Measurements from ENCODE around the gene TOX2. TPM values are rescaled to one million over a fixed set of nuclear protein-coding genes. Genes with fewer than 3 reads are reported as not detected.
A peak's percentile ranks its signal among the peaks of the same experiment; 100 is the strongest.

Gene TOX2
- total RNA-seq, 1 experiment from 2014 or later = 117 TPM

DNA sequence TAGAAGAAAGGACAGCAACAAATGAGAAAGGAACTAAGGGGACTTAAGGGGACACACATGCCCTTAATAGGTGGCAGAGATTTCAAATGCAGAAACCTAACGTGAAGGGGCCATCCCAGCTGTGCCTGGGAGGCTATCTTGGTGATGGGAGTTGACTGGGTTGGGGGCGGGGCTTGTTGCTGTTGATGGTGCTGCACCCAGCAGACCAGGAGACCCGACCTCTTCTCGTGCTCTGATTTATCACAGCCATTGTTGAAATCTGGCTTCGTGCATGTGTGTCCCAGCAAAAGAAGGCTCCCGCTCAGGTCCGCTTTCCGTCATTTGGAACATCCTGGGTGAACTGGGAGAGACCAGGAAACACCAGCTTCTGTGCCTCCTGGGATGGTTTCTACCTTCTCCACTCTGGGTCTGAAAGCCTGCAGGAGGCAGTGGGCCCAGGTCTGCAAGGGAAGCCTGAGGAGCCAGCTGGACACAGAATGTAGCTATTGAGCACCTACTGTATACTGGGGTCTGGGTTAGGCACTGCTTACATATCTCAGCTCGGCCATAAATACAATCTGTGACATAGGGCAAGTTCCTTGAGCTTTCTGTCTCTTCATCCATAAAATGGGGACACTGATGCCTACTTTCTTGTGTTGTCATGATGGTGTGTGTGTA is 32.1 kb downstream of the TOX2 start:
- Histone ChIP-seq H3K27ac (ENCODE audit: low read depth, low read length, poor library complexity, severe bottlenecking) (no peak overlapping the region), H3K4me1 (ENCODE audit: insufficient read depth, low read length, poor library complexity, severe bottlenecking) (peaks cover 73% of the 10 kb centered on the region), H3K36me3 (ENCODE audit: insufficient read depth, low read length, poor library complexity, severe bottlenecking) (no peaks in the 10 kb centered on the region), H3K27me3 (replicated peaks; ENCODE audit: insufficient read depth, low read depth, low read length, poor library complexity) (no peaks in the 10 kb centered on the region), H3K4me3 (ENCODE audit: low read depth, low read length, poor library complexity, severe bottlenecking) (no peak overlapping the region), H3K9me3 (ENCODE audit: low read depth, low read length, poor library complexity, severe bottlenecking) (no peaks in the 10 kb centered on the region)
- DNase-seq (ENCODE audit: low spot score) = no peak
- intact Hi-C loops (cut with micrococcal nuclease; ENCODE audit: unreplicated experiment) = no loop called here
- ChIA-PET CTCF (no interaction called here), POLR2A (ENCODE audit: low non-redundant PET) (interaction anchor here (0.6 kb wide), 1 partner anchor 15 kb away, joined by 3 read pairs; no protein-coding TSS in a partner anchor)
- TF ChIP-seq, protein P1, sequence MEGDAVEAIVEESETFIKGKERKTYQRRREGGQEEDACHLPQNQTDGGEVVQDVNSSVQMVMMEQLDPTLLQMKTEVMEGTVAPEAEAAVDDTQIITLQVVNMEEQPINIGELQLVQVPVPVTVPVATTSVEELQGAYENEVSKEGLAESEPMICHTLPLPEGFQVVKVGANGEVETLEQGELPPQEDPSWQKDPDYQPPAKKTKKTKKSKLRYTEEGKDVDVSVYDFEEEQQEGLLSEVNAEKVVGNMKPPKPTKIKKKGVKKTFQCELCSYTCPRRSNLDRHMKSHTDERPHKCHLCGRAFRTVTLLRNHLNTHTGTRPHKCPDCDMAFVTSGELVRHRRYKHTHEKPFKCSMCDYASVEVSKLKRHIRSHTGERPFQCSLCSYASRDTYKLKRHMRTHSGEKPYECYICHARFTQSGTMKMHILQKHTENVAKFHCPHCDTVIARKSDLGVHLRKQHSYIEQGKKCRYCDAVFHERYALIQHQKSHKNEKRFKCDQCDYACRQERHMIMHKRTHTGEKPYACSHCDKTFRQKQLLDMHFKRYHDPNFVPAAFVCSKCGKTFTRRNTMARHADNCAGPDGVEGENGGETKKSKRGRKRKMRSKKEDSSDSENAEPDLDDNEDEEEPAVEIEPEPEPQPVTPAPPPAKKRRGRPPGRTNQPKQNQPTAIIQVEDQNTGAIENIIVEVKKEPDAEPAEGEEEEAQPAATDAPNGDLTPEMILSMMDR (conservative IDR thresholded peaks at IDR 0.05; ENCODE audit: low read depth, low read length) = no peak
- no peak for TF ChIP-seq EZH2 (IDR thresholded peaks at IDR 0.05; ENCODE audit: borderline replicate concordance, low read depth, low read length, poor library complexity, severe bottlenecking)
- BruUV-seq (replicated peaks) = no TSS peak

DNA sequence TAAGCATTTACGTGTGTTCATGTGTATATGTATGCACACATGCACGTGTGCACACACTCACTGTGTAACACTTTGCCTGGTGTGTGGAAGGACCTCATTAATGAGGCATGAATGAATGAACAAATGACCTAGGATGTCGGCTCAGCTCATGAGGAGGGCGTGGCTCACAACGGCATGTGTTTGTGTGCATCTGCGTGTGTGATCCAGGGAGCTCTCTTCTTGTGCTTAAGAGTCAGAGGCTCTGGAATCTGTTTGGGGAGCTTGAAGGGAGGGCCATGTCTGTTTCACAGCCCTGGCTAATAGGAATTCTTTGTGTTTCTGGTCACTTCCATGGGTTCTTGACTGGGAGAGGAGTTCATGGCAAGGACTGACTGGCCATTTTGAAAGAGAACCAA is 32.7 kb downstream of the TOX2 start:
- TF ChIP-seq EZH2 (IDR thresholded peaks at IDR 0.05; ENCODE audit: borderline replicate concordance, low read depth, low read length, poor library complexity, severe bottlenecking) = no peak
- TF ChIP-seq, protein P1 (conservative IDR thresholded peaks at IDR 0.05; ENCODE audit: low read depth, low read length) = no peak
- no peaks in the 10 kb centered on the region for H3K27me3 ChIP-seq (replicated peaks; ENCODE audit: insufficient read depth, low read depth, low read length, poor library complexity)
- H3K27ac ChIP-seq (ENCODE audit: low read depth, low read length, poor library complexity, severe bottlenecking) = peak overlapping the region; percentile 57
- peaks cover 68% of the 10 kb centered on the region for H3K4me1 ChIP-seq (ENCODE audit: insufficient read depth, low read length, poor library complexity, severe bottlenecking)
- no peak overlapping the region for H3K4me3 ChIP-seq (ENCODE audit: low read depth, low read length, poor library complexity, severe bottlenecking)
- no peak for DNase-seq (ENCODE audit: low spot score)
- intact Hi-C loops (cut with micrococcal nuclease; ENCODE audit: unreplicated experiment) = no loop called here
- CTCF ChIA-PET = no interaction called here
- POLR2A ChIA-PET (ENCODE audit: low non-redundant PET) = interaction anchor here (0.6 to 0.7 kb wide), 2 partner anchors 14 to 121 kb away, joined by 3 read pairs; no protein-coding TSS in a partner anchor
- BruUV-seq (replicated peaks) = no TSS peak
- no peaks in the 10 kb centered on the region for H3K9me3 ChIP-seq (ENCODE audit: low read depth, low read length, poor library complexity, severe bottlenecking)
- no peaks in the 10 kb centered on the region for H3K36me3 ChIP-seq (ENCODE audit: insufficient read depth, low read length, poor library complexity, severe bottlenecking)

DNA sequence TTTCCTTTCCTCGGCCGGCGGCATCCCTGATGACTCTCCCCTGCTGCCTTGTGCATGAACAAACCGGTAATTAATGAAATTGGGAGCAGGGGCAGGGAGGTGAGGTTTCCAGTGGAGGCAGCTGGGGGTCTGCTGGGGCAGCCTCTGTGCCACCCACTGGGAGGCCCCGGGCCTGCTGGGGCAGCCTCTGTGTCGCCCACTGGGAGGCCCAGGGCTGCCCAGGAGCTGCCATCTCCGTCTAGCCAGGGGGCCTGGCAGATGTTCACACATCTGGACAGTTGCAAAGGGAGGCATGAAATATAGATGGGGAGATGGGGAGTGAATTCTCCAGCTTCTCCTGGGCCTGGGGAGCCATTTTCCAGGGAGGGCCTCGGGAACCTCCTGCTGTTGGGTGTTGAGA is 33.8 kb downstream of the TOX2 start:
- BruUV-seq (replicated peaks) = no TSS peak
- Histone ChIP-seq H3K36me3 (ENCODE audit: insufficient read depth, low read length, poor library complexity, severe bottlenecking) (no peaks in the 10 kb centered on the region), H3K27ac (ENCODE audit: low read depth, low read length, poor library complexity, severe bottlenecking) (peak overlapping the region; percentile 57), H3K4me1 (ENCODE audit: insufficient read depth, low read length, poor library complexity, severe bottlenecking) (peaks cover 61% of the 10 kb centered on the region), H3K9me3 (ENCODE audit: low read depth, low read length, poor library complexity, severe bottlenecking) (no peaks in the 10 kb centered on the region), H3K4me3 (ENCODE audit: low read depth, low read length, poor library complexity, severe bottlenecking) (no peak overlapping the region), H3K27me3 (replicated peaks; ENCODE audit: insufficient read depth, low read depth, low read length, poor library complexity) (no peaks in the 10 kb centered on the region)
- CTCF ChIA-PET = interaction anchor here (0.6 kb wide), 1 partner anchor 1375 kb away, joined by 4 read pairs; no protein-coding TSS in a partner anchor
- intact Hi-C loops (cut with micrococcal nuclease; ENCODE audit: unreplicated experiment) = no loop called here
- DNase-seq (ENCODE audit: low spot score) = peak; percentile 62
- no peak for TF ChIP-seq EZH2 (IDR thresholded peaks at IDR 0.05; ENCODE audit: borderline replicate concordance, low read depth, low read length, poor library complexity, severe bottlenecking)
- TF ChIP-seq, protein P1 (conservative IDR thresholded peaks at IDR 0.05; ENCODE audit: low read depth, low read length) = no peak
- POLR2A ChIA-PET (ENCODE audit: low non-redundant PET) = no interaction called here

Measured in A673 (cell line).